Smooth muscle cell (in vitro differentiated cells): ENCODE data around the gene SON. TPM values are rescaled to one million over a fixed set of nuclear protein-coding genes. Genes with fewer than 3 reads are reported as not detected.
A peak's percentile ranks its signal among the peaks of the same experiment; 100 is the strongest.

Experiments
- DNase-seq: peaks from one replicate; lab custom pipeline; 2025; ENCODE audit not compliant: unreplicated experiment; lab: John Stamatoyannopoulos, UW
- H2AFZ ChIP-seq: fragments of 200-600 bp; sonication (generic); 2 replicates; pipeline ENCODE4 v1.6.0; 2016; ENCODE audit warnings: antibody characterized with exemption, low read depth, mild to moderate bottlenecking
- H3F3A ChIP-seq: fragments of 200-600 bp; sonication (generic); 2 replicates; pipeline ENCODE4 v1.6.0; 2017; ENCODE audit warnings: antibody characterized with exemption, low read depth
- H3K27ac ChIP-seq: fragments of 200-600 bp; sonication (generic); 2 replicates; pipeline ENCODE4 v1.5.1; 2016; ENCODE audit warnings: low read depth, mild to moderate bottlenecking
- H3K27me3 ChIP-seq: fragments of 200-600 bp; sonication (generic); 2 replicates; pipeline ENCODE4 v1.6.1; 2016; ENCODE audit warnings: low read depth, mild to moderate bottlenecking
- H3K36me3 ChIP-seq: fragments of 200-600 bp; sonication (generic); 2 replicates; pipeline ENCODE4 v1.5.1; 2016; ENCODE audit warnings: low read depth
- H3K4me1 ChIP-seq: fragments of 200-600 bp; sonication (generic); 2 replicates; pipeline ENCODE4 v1.5.1; 2016; ENCODE audit warnings: low read depth
- H3K4me2 ChIP-seq: fragments of 200-600 bp; sonication (generic); 2 replicates; pipeline ENCODE4 v1.6.0; 2016; ENCODE audit warnings: mild to moderate bottlenecking
- H3K4me3 ChIP-seq: fragments of 200-600 bp; sonication (generic); 2 replicates; pipeline ENCODE4 v1.5.1; 2016; ENCODE audit warnings: mild to moderate bottlenecking
- H3K79me2 ChIP-seq: fragments of 200-600 bp; sonication (generic); 2 replicates; pipeline ENCODE4 v1.6.0; 2016; ENCODE audit warnings: low read depth, mild to moderate bottlenecking
- H3K9ac ChIP-seq: fragments of 200-600 bp; sonication (generic); 2 replicates; pipeline ENCODE4 v1.6.0; 2016; ENCODE audit warnings: low read depth
- H3K9me3 ChIP-seq: fragments of 200-600 bp; sonication (generic); replicated peaks from 2 replicates; pipeline ENCODE4 v1.5.1; 2016; ENCODE audit warnings: low read depth
- H4K20me1 ChIP-seq: fragments of 200-600 bp; sonication (generic); 2 replicates; pipeline ENCODE4 v1.6.0; 2016; ENCODE audit warnings: low read depth
- CTCF ChIP-seq: fragments of 200-600 bp; sonication (generic); IDR thresholded peaks from 2 replicates; pipeline ENCODE4 v1.5.1; 2017; ENCODE audit warnings: borderline replicate concordance, mild to moderate bottlenecking, antibody characterized with exemption; ENCODE audit not compliant: insufficient read depth, poor library complexity, severe bottlenecking
- WGBS: methylation state at CpG from one replicate; pipeline ENCODE4 v1.1.7; 2016; ENCODE audit warnings: low lambda C conversion rate; 5-methylcytosine and 5-hydroxymethylcytosine counted together
- polyA plus RNA-seq: library from polyadenylated mRNA; unstranded; fragments of >200 nt; fragmentation: Nextera tagmentation; extraction: Ambion mirVana; gene quantifications from 2 replicates; pipeline ENCODE4 v1.2.1, GENCODE V29; 2016
- total RNA-seq: library from RNA; depleted of rRNA; stranded (reverse); fragments of >200 nt; gene quantifications from 2 replicates; pipeline ENCODE4 v1.2.3, GENCODE V29; 2014

Gene SON
- total and polyA plus RNA-seq, 2 experiments from 2014 or later, result 164 to 286 TPM

- Histone ChIP-seq H3K9ac (no peak overlapping the region), H3K27me3 (no peaks in the 10 kb centered on the region), H3F3A (peaks cover 11% of the 10 kb centered on the region), H3K4me2 (no peak overlapping the region), H2AFZ (no peak overlapping the region), H3K36me3 (peaks cover 7% of the 10 kb centered on the region), H3K4me3 (no peak overlapping the region), H3K4me1 (peaks cover 17% of the 10 kb centered on the region), H3K79me2 (peaks cover 46% of the 10 kb centered on the region), H3K9me3 (no peaks in the 10 kb centered on the region), H3K27ac (no peak overlapping the region), H4K20me1 (peaks cover 14% of the 10 kb centered on the region)
- WGBS, result 97% methylated on average over 4 of the region's 4 CpGs
- no peak for DNase-seq
- TF ChIP-seq CTCF, result no peak
These were observed 3.2 kb upstream of the SON start for GRCh38 chr21:33539616-33540015.

GRCh38 chr21:33540711-33541104 lies 2.1 kb upstream of the SON start:
- Histone ChIP-seq H3K27me3 (no peaks in the 10 kb centered on the region), H3K36me3 (peaks cover 7% of the 10 kb centered on the region), H3K27ac (no peak overlapping the region), H3K4me1 (peaks cover 27% of the 10 kb centered on the region), H3K4me3 (peak overlapping the region; percentile 99), H3K9me3 (no peaks in the 10 kb centered on the region), H3K79me2 (peaks cover 57% of the 10 kb centered on the region), H3K9ac (no peak overlapping the region), H3K4me2 (peak overlapping the region; percentile 96), H4K20me1 (peaks cover 24% of the 10 kb centered on the region), H3F3A (peaks cover 11% of the 10 kb centered on the region), H2AFZ (no peak overlapping the region)
- 76% methylated on average over 3 of the region's 3 CpGs for whole genome bisulfite sequencing
- TF ChIP-seq CTCF, result no peak
- no peak for DNase-seq

GRCh38 chr21:33541105-33541711 lies 1.6 kb upstream of the SON start:
- DNase-seq, result no peak
- H3K9me3 ChIP-seq, result no peaks in the 10 kb centered on the region
- peaks cover 29% of the 10 kb centered on the region for H4K20me1 ChIP-seq
- peak overlapping the region; percentile 96 for H3K4me2 ChIP-seq
- peak overlapping the region; percentile 99 for H3K4me3 ChIP-seq
- H3K27me3 ChIP-seq, result no peaks in the 10 kb centered on the region
- WGBS, result 42% methylated on average over 19 of the region's 19 CpGs
- peak overlapping the region; percentile 87 for H2AFZ ChIP-seq
- H3K9ac ChIP-seq, result peak overlapping the region; percentile 99
- H3K36me3 ChIP-seq, result peaks cover 7% of the 10 kb centered on the region
- peak overlapping the region; percentile 100 for H3K27ac ChIP-seq
- H3F3A ChIP-seq, result peaks cover 11% of the 10 kb centered on the region
- H3K4me1 ChIP-seq, result peaks cover 32% of the 10 kb centered on the region
- no peak for TF ChIP-seq CTCF
- H3K79me2 ChIP-seq, result peaks cover 62% of the 10 kb centered on the region
